HCT116 (cell line): ENCODE results near the gene DHX34. TPM values are rescaled to one million over a fixed set of nuclear protein-coding genes. Genes with fewer than 3 reads are reported as not detected.

Source experiments
- ATAC-seq: fragments of 200-7000 bp; cut with Tn5 transposase; 2 replicates; pipeline ENCODE4 v1.9.1; 2020; ENCODE audit warnings: mild to moderate bottlenecking, moderate library complexity
- BruUV-seq: library from RNA; stranded (reverse); fragments of 400-500 nt; replicated peaks from 2 replicates; lab custom pipeline; 2021; lab: Mats Ljungman, UMichigan
- CTCF ChIA-PET: fragments of 300-600 bp; sonication (Branson Sonifier 250); formaldehyde crosslinking; loops from one replicate; lab custom pipeline; 2021; ENCODE audit warnings: antibody characterized with exemption; lab: Charles Lee
- POLR2A ChIA-PET: fragments of 300-600, 350-600 bp; sonication (Branson Sonifier 250); formaldehyde crosslinking; loops from one replicate; lab custom pipeline; 2021; ENCODE audit warnings: antibody characterized with exemption; lab: Charles Lee
- RAD21 ChIA-PET, 2 experiments: fragments of 300-600 bp; sonication (Branson Sonifier 250); formaldehyde crosslinking; loops; one replicate each; lab custom pipeline; 2023; ENCODE audit warnings: low total read pairs in 2 of 2; ENCODE audit not compliant: uncharacterized antibody in 2 of 2, unreplicated experiment in 2 of 2, low non-redundant PET in 1 of 2; lab: Charles Lee
- DNase-seq: peaks from one replicate; pipeline ENCODE4 v3.0.0-alpha.2; 2010; ENCODE audit warnings: low read depth, low spot score
- H2AFZ ChIP-seq: fragments of 200-600 bp; shearing (Covaris generic), sonication (generic); 2 replicates; pipeline ENCODE4 v1.6.1; 2017; ENCODE audit warnings: low read depth, mixed run types, mixed read lengths, antibody characterized with exemption, low read length; ENCODE audit not compliant: poor library complexity, severe bottlenecking
- H3K27ac ChIP-seq: 2 replicates; pipeline ENCODE4 v1.5.1; 2012; ENCODE audit warnings: low read depth, low read length
- H3K27me3 ChIP-seq: fragments of 200-600 bp; sonication (generic); 2 replicates; pipeline ENCODE4 v1.6.1; 2016; ENCODE audit warnings: mixed run types, low read length, mixed read lengths; ENCODE audit not compliant: insufficient read depth
- H3K36me3 ChIP-seq, 2 experiments: fragments of 200-500 bp in 1 of 2; fragments of 200-600 bp in 1 of 2; sonication (Bioruptor generic) in 1 of 2; sonication (generic) in 1 of 2; 2 replicates each; pipeline versions ENCODE4 v1.5.1 to v1.6.1; 2014 to 2016; ENCODE audit warnings: low read length in 2 of 2, inconsistent platforms in 1 of 2, mixed read lengths in 1 of 2, mixed run types in 1 of 2; ENCODE audit not compliant: insufficient read depth in 2 of 2, control insufficient read depth in 1 of 2
- H3K4me1 ChIP-seq, 2 experiments: fragments of 200-600 bp in 1 of 2; sonication (generic) in 1 of 2; 2 replicates each; pipeline versions ENCODE4 v1.5.1 to v1.6.1; 2012 to 2017; ENCODE audit warnings: low read length in 2 of 2, inconsistent platforms in 1 of 2, mild to moderate bottlenecking in 1 of 2, mixed read lengths in 1 of 2, mixed run types in 1 of 2, moderate library complexity in 1 of 2; ENCODE audit not compliant: insufficient read depth in 2 of 2, control insufficient read depth in 1 of 2
- H3K4me2 ChIP-seq: fragments of 200-600 bp; sonication (generic); 2 replicates; pipeline ENCODE4 v1.6.1; 2017; ENCODE audit warnings: mixed run types, low read length, mixed read lengths
- H3K4me3 ChIP-seq, 2 experiments: fragments of 200-600 bp in 1 of 2; sonication (generic) in 1 of 2; replicated peaks in 1 of 2; 2 replicates each; pipeline ENCODE4 v1.5.1; 2011 to 2016; ENCODE audit warnings: low read length in 2 of 2, control low read depth in 1 of 2, low read depth in 1 of 2, mild to moderate bottlenecking in 1 of 2, mixed read lengths in 1 of 2, mixed run types in 1 of 2
- H3K79me2 ChIP-seq: fragments of 200-600 bp; sonication (generic); 2 replicates; pipeline ENCODE4 v1.6.1; 2017; ENCODE audit warnings: mild to moderate bottlenecking, mixed run types, low read length, moderate library complexity, mixed read lengths; ENCODE audit not compliant: insufficient read depth
- H3K9ac ChIP-seq: fragments of 200-600 bp; sonication (generic); 2 replicates; pipeline ENCODE4 v1.6.1; 2016; ENCODE audit warnings: low read length, mixed read lengths
- H3K9me2 ChIP-seq: fragments of 200-600 bp; sonication (generic), shearing (Covaris generic); 2 replicates; pipeline ENCODE4 v1.6.1; 2017; ENCODE audit warnings: mixed run types, mild to moderate bottlenecking, moderate library complexity; ENCODE audit not compliant: insufficient read depth
- H3K9me3 ChIP-seq, 2 experiments: fragments of 200-500 bp in 1 of 2; fragments of 200-600 bp in 1 of 2; sonication (Bioruptor generic) in 1 of 2; sonication (generic) in 1 of 2; 2 replicates each; pipeline ENCODE4 v1.6.1; 2014 to 2017; ENCODE audit warnings: low read length in 2 of 2, mixed read lengths in 2 of 2, inconsistent platforms in 1 of 2, low read depth in 1 of 2, mild to moderate bottlenecking in 1 of 2, mixed run types in 1 of 2, moderate library complexity in 1 of 2; ENCODE audit not compliant: control insufficient read depth in 1 of 2, insufficient read depth in 1 of 2
- H4K20me1 ChIP-seq: fragments of 200-600 bp; sonication (generic), shearing (Covaris generic); 2 replicates; pipeline ENCODE4 v1.6.1; 2017; ENCODE audit warnings: mixed run types, mild to moderate bottlenecking, moderate library complexity; ENCODE audit not compliant: insufficient read depth
- CEBPB ChIP-seq: IDR thresholded peaks from 2 replicates; pipeline ENCODE4 v1.6.1; 2012; ENCODE audit warnings: low read depth
- CTCF ChIP-seq, 3 experiments: fragments of 200-600 bp in 1 of 3; sonication (generic) in 1 of 3; IDR thresholded peaks in 2 of 3; conservative IDR thresholded peaks in 1 of 3; 2 replicates each; pipeline ENCODE4 v1.5.1; 2012 to 2017; ENCODE audit warnings: low read depth in 2 of 3, low read length in 2 of 3, antibody characterized with exemption in 1 of 3, borderline replicate concordance in 1 of 3, control low read depth in 1 of 3, mild to moderate bottlenecking in 1 of 3, mixed read lengths in 1 of 3, mixed run types in 1 of 3, moderate library complexity in 1 of 3; ENCODE audit not compliant: insufficient read depth in 1 of 3
- EZH2 ChIP-seq: fragments of 200-600 bp; sonication (generic); IDR thresholded peaks from 2 replicates; pipeline ENCODE4 v1.6.1; 2017; ENCODE audit warnings: antibody characterized with exemption, mixed run types
- RAD21 ChIP-seq: IDR thresholded peaks from 2 replicates; pipeline ENCODE4 v1.6.1; 2012; ENCODE audit warnings: low read depth, mild to moderate bottlenecking
- intact Hi-C: fragments of 100-400 bp; cut with micrococcal nuclease; formaldehyde crosslinking; loops from 2 replicates; pipeline ENCODE4 v1.10.0; 2022
- total RNA-seq: library from RNA; stranded (reverse); gene quantifications from one replicate; pipeline ENCODE4 v1.2.1, GENCODE V29; 2021; ENCODE audit not compliant: unreplicated experiment

DHX34 gene
- total RNA-seq, 1 experiment from 2014 or later = 30.5 TPM

GRCh38 chr19:47390533-47391488, 41.7 kb downstream of the DHX34 start:
- Histone ChIP-seq H3K9ac (no peak overlapping the region), H3K79me2 (no peaks in the 10 kb centered on the region), H3K27ac (no peak overlapping the region), H3K4me1 (peaks cover 0 to 2% of the 10 kb centered on the region in 2 experiments; a peak in 1 of 4 replicates), H3K27me3 (no peaks in the 10 kb centered on the region), H3K9me2 (no peaks in the 10 kb centered on the region), H2AFZ (no peak overlapping the region), H3K4me3 (no peak overlapping the region), H4K20me1 (no peaks in the 10 kb centered on the region)
- BruUV-seq = no TSS peak
- intact Hi-C loops = loop anchor here (1.0 to 2.0 kb wide), 2 partner anchors 95 to 106 kb away; no protein-coding TSS in a partner anchor
- POLR2A ChIA-PET = interaction anchor here (1.0 kb wide), 1 partner anchor 10 kb away, joined by 3 read pairs; no protein-coding TSS in a partner anchor
- RAD21 ChIA-PET = interaction anchor here (0.5 to 1.0 kb wide), 2 partner anchors 37 to 74 kb away, joined by 3 to 4 read pairs; no protein-coding TSS in a partner anchor
- no peak for TF ChIP-seq CEBPB
- TF ChIP-seq, all 23 proteins: peak for 0
- no peaks in the 10 kb centered on the region for H3K9me3 ChIP-seq
- CTCF ChIA-PET = interaction anchor here (0.6 to 2.5 kb wide), 15 partner anchors 9 to 180 kb away, joined by 3 to 9 read pairs (median 4); partner anchors contain the start of genes DHX34 and NAPA
- 0 out of 2 replicates have a peak overlapping the region, but pooled peaks have one; percentile 47 for H3K4me2 ChIP-seq
- H3K36me3 ChIP-seq = no peaks in the 10 kb centered on the region
- DNase-seq (no peak), ATAC-seq (peak; percentile 33; the same call in 1 of the 2 replicates)

- H3K9me3 ChIP-seq = no peaks in the 10 kb centered on the region
- intact Hi-C loops = loop anchor here (1.0 to 2.0 kb wide), 2 partner anchors 95 to 107 kb away; no protein-coding TSS in a partner anchor
- ATAC-seq (peak; percentile 97), DNase-seq (peak; percentile 49)
- no peaks in the 10 kb centered on the region for H3K79me2 ChIP-seq
- no peaks in the 10 kb centered on the region for H3K27me3 ChIP-seq
- H3K4me1 ChIP-seq = peaks cover 0 to 2% of the 10 kb centered on the region in 2 experiments; a peak in 1 of 4 replicates
- TF ChIP-seq CTCF (IDR thresholded peaks at IDR 0.05 in 2 of 3, conservative IDR thresholded peaks at IDR 0.05 in 1 of 3; ENCODE audit: borderline replicate concordance in 1 of 3, insufficient read depth in 1 of 3, low read depth in 2 of 3, low read length in 2 of 3) (peak; percentile 77 to 93 (median 89)), EZH2 (no peak), RAD21 (peak; percentile 85)
- H3K4me3 ChIP-seq = no peak overlapping the region
- POLR2A ChIA-PET = interaction anchor here (1.0 kb wide), 1 partner anchor 9 kb away, joined by 3 read pairs; no protein-coding TSS in a partner anchor
- no peaks in the 10 kb centered on the region for H4K20me1 ChIP-seq
- H3K4me2 ChIP-seq = peak overlapping the region; percentile 47
- H3K36me3 ChIP-seq = no peaks in the 10 kb centered on the region
- CTCF ChIA-PET = interaction anchor here (0.6 to 2.5 kb wide), 15 partner anchors 9 to 181 kb away, joined by 3 to 9 read pairs (median 4); partner anchors contain the start of genes DHX34 and NAPA
- RAD21 ChIA-PET = interaction anchor here (0.5 to 1.0 kb wide), 3 partner anchors 36 to 75 kb away, joined by 3 to 4 read pairs (median 3); partner anchors contain the start of gene DHX34 (in 1 of the 2)
- H3K9me2 ChIP-seq = no peaks in the 10 kb centered on the region
- no peak overlapping the region for H3K27ac ChIP-seq
- H2AFZ ChIP-seq = peak overlapping the region; percentile 46
- no peak overlapping the region for H3K9ac ChIP-seq
- BruUV-seq = no TSS peak
Observed at GRCh38 chr19:47391510-47392223, 42.6 kb downstream of the DHX34 start.
